Stimulated activated CD4-positive, alpha-beta T cell treated with anti-CD3 and anti-CD28 coated beads, Interleukin-4, amount 100 ng/mL, for 24 hours (primary cell): Measurements from ENCODE around the gene PKD1.

Experiments
- DNase-seq: peaks from one replicate; pipeline ENCODE4 v3.0.0-alpha.2; 2020

The PKD1 gene

GRCh38 chr16:2135770-2136490, at the start of gene PKD1:
Gene PKD1, minus strand, starts transcription at chr16:2135898. Its CDS starts 209 bp downstream, at chr16:2135689.
- DNase-seq: peak; percentile 98

GRCh38 chr16:2184962-2185361, 49.3 kb upstream of the PKD1 start:
- no peak for DNase-seq

GRCh38 chr16:2184346-2184745, 48.6 kb upstream of the PKD1 start:
- DNase-seq: no peak

- no peak for DNase-seq
These were observed 48.0 kb upstream of the PKD1 start for GRCh38 chr16:2183671-2184070.

- no peak for DNase-seq
These were observed 46.3 kb upstream of the PKD1 start for GRCh38 chr16:2181952-2182351.

GRCh38 chr16:2180962-2181923, 45.5 kb upstream of the PKD1 start:
- no peak for DNase-seq

GRCh38 chr16:2180461-2180860, 44.8 kb upstream of the PKD1 start:
- DNase-seq: no peak

GRCh38 chr16:2179576-2179975, 43.9 kb upstream of the PKD1 start:
- DNase-seq: no peak

GRCh38 chr16:2179107-2179501, 43.4 kb upstream of the PKD1 start:
- no peak for DNase-seq

- DNase-seq: peak; percentile 27
These were observed 42.8 kb upstream of the PKD1 start for GRCh38 chr16:2178321-2179106.

GRCh38 chr16:2177561-2177960, 41.9 kb upstream of the PKD1 start:
- DNase-seq: no peak

GRCh38 chr16:2177101-2177500, 41.4 kb upstream of the PKD1 start:
- no peak for DNase-seq

GRCh38 chr16:2176047-2176446, 40.3 kb upstream of the PKD1 start:
- no peak for DNase-seq

GRCh38 chr16:2175454-2175853, 39.8 kb upstream of the PKD1 start:
- no peak for DNase-seq

GRCh38 chr16:2174396-2175131, 38.9 kb upstream of the PKD1 start:
- no peak for DNase-seq

- no peak for DNase-seq
These were observed 38.2 kb upstream of the PKD1 start for GRCh38 chr16:2173916-2174315.

- no peak for DNase-seq
These were observed 37.7 kb upstream of the PKD1 start for GRCh38 chr16:2173366-2173765.

- no peak for DNase-seq
These were observed 37.1 kb upstream of the PKD1 start for GRCh38 chr16:2172688-2173335.

GRCh38 chr16:2171601-2172178, 36.0 kb upstream of the PKD1 start:
- no peak for DNase-seq

- DNase-seq: no peak
These were observed 35.1 kb upstream of the PKD1 start for GRCh38 chr16:2170587-2171435.

GRCh38 chr16:2170080-2170479, 34.4 kb upstream of the PKD1 start:
- DNase-seq: no peak
